HepG2 (cell line): ENCODE data around the gene DZIP1L. TPM values are rescaled to one million over a fixed set of nuclear protein-coding genes. Genes with fewer than 3 reads are reported as not detected.

ENCODE experiments used
- ATAC-seq: fragments of 200-7000 bp; cut with Tn5 transposase; 3 replicates; pipeline ENCODE4 v1.9.1; 2020; ENCODE audit warnings: mild to moderate bottlenecking, moderate library complexity
- BruUV-seq: library from RNA; stranded (reverse); fragments of 400-500 nt; replicated peaks from 2 replicates; lab custom pipeline; 2021; lab: Mats Ljungman, UMichigan
- CTCF ChIA-PET: fragments of 300-600 bp; formaldehyde crosslinking; extraction: SDS; loops from one replicate; lab custom pipeline; 2021; ENCODE audit warnings: low total read pairs, inconsistent platforms, low intra/inter-chr PET ratio; lab: Yijun Ruan, JAX
- POLR2A ChIA-PET: fragments of 350-600 bp; sonication (Branson Sonifier 250); formaldehyde crosslinking; loops from one replicate; lab custom pipeline; 2020; ENCODE audit warnings: antibody characterized with exemption, inconsistent platforms; lab: Yijun Ruan, JAX
- DNase-seq: peaks from one replicate; pipeline ENCODE4 v3.0.0-alpha.2; 2015; ENCODE audit warnings: low spot score
- FAIRE-seq: peaks from 3 replicates; lab custom pipeline; 2011; peaks lifted over from hg19 to GRCh38; lab: Jason Lieb, UNC
- H2AFZ ChIP-seq: one replicate; pipeline ENCODE4 v1.6.1; 2011; ENCODE audit warnings: low read length, inconsistent platforms
- H3K27ac ChIP-seq: fragments of 300-600 bp; 3 replicates; pipeline ENCODE4 v1.8.0; 2011; ENCODE audit warnings: mixed run types, mild to moderate bottlenecking, mixed read lengths, low read length, inconsistent platforms; ENCODE audit not compliant: insufficient read depth; ENCODE audit errors: extremely low read length
- H3K27me3 ChIP-seq, 2 experiments: fragments of 200-600 bp in 1 of 2; 2 replicates in 1 of 2; 3 replicates in 1 of 2; pipeline versions ENCODE4 v1.6.0 to v1.8.0; 2011; ENCODE audit warnings: low read length in 2 of 2, mild to moderate bottlenecking in 2 of 2, moderate library complexity in 2 of 2, inconsistent platforms in 1 of 2; ENCODE audit not compliant: insufficient read depth in 2 of 2, control insufficient read depth in 1 of 2
- H3K36me3 ChIP-seq, 2 experiments: fragments of 200-600 bp in 1 of 2; replicated peaks in 1 of 2; 2 replicates in 1 of 2; 3 replicates in 1 of 2; pipeline versions ENCODE4 v1.5.1 to v1.8.0; 2011; ENCODE audit warnings: low read length in 2 of 2, inconsistent platforms in 1 of 2; ENCODE audit not compliant: insufficient read depth in 2 of 2, control insufficient read depth in 1 of 2
- H3K4me1 ChIP-seq: 2 replicates; pipeline ENCODE4 v1.5.1; 2012; ENCODE audit warnings: low read length, inconsistent platforms; ENCODE audit not compliant: insufficient read depth
- H3K4me2 ChIP-seq: 2 replicates; pipeline ENCODE4 v1.6.0; 2011; ENCODE audit warnings: low read depth, low read length, inconsistent platforms
- H3K4me3 ChIP-seq, 3 experiments: fragments of 200-600 bp in 1 of 3; sonication (generic), shearing (Covaris generic) in 1 of 3; replicated peaks in 1 of 3; 2 replicates each; pipeline ENCODE4 v1.5.1; 2011 to 2016; ENCODE audit warnings: low read length in 3 of 3, inconsistent platforms in 2 of 3, low read depth in 2 of 3, mild to moderate bottlenecking in 2 of 3, control low read depth in 1 of 3, mixed read lengths in 1 of 3; ENCODE audit not compliant: insufficient read depth in 1 of 3
- H3K79me2 ChIP-seq: one replicate; pipeline ENCODE4 v1.6.1; 2011; ENCODE audit warnings: low read length, inconsistent platforms; ENCODE audit not compliant: insufficient read depth
- H3K9ac ChIP-seq: 2 replicates; pipeline ENCODE4 v1.6.0; 2011; ENCODE audit warnings: mild to moderate bottlenecking, low read depth, low read length, inconsistent platforms; ENCODE audit not compliant: insufficient read depth
- H3K9me3 ChIP-seq: 2 replicates; pipeline ENCODE4 v1.5.1; 2012; ENCODE audit warnings: mild to moderate bottlenecking, low read length
- H4K20me1 ChIP-seq: 2 replicates; pipeline ENCODE4 v1.6.0; 2011; ENCODE audit warnings: inconsistent platforms, mild to moderate bottlenecking, low read length, moderate library complexity; ENCODE audit not compliant: insufficient read depth
- AHR ChIP-seq: IDR thresholded peaks from 2 replicates; pipeline ENCODE4 v1.6.1; 2018; ENCODE audit warnings: missing genetic modification reagents, missing compliant biosample characterization
- ATAD3A ChIP-seq: sonication (generic); formaldehyde crosslinking; IDR thresholded peaks from 2 replicates; pipeline ENCODE4 v1.4.0; 2020; ENCODE audit warnings: missing genetic modification reagents
- CCDC6 ChIP-seq: sonication (generic); formaldehyde crosslinking; IDR thresholded peaks from 2 replicates; pipeline ENCODE4 v1.8.1; 2022; ENCODE audit warnings: mild to moderate bottlenecking, missing genetic modification reagents, moderate library complexity
- PHF8 ChIP-seq: sonication (generic); formaldehyde crosslinking; IDR thresholded peaks from 2 replicates; pipeline ENCODE4 v1.5.0; 2020; ENCODE audit warnings: missing genetic modification reagents
- RARA ChIP-seq: IDR thresholded peaks from 2 replicates; pipeline ENCODE4 v1.6.1; 2016; ENCODE audit warnings: missing genetic modification reagents, missing compliant biosample characterization
- SMAD1 ChIP-seq: sonication (generic); formaldehyde crosslinking; IDR thresholded peaks from 2 replicates; pipeline ENCODE4 v1.4.0; 2020; ENCODE audit warnings: missing genetic modification reagents, low read depth, mild to moderate bottlenecking, borderline replicate concordance
- SRF ChIP-seq: IDR thresholded peaks from 2 replicates; pipeline ENCODE4 v1.6.1; 2011; ENCODE audit warnings: mild to moderate bottlenecking, low read depth, low read length, moderate library complexity
- ZNF709 ChIP-seq: sonication (generic); formaldehyde crosslinking; IDR thresholded peaks from 2 replicates; pipeline ENCODE4 v1.5.0; 2020; ENCODE audit warnings: mild to moderate bottlenecking, missing genetic modification reagents
- WGBS: methylation state at CpG from one replicate; pipeline ENCODE4 v1.1.6; 2017; ENCODE audit warnings: low lambda C conversion rate; 5-methylcytosine and 5-hydroxymethylcytosine counted together
- in situ Hi-C: cut with HindIII; loops from 2 replicates; pipeline ENCODE4 v1.10.0; 2017; ENCODE audit warnings: low pct_unique_long_range_greater_than_20kb; ENCODE audit not compliant: extremely low pct_ligation_motif_present
- intact Hi-C: fragments of 100-400 bp; cut with micrococcal nuclease; formaldehyde crosslinking; loops from one replicate; pipeline ENCODE4 v1.10.0; 2022; ENCODE audit not compliant: unreplicated experiment
- polyA plus RNA-seq, 8 experiments: library from polyadenylated mRNA; depleted of rRNA in 3 of 8; stranded (reverse) in 7 of 8; unstranded in 1 of 8; fragments of >200 nt; fragmentation: Illumina TruSeq in 4 of 8; extraction: Trizol in 4 of 8; gene quantifications; 2 replicates each; pipeline versions ENCODE4 v1.2.1 to v1.2.3, GENCODE V29; 2011 to 2016; ENCODE audit warnings: low read depth in 4 of 8, missing spikeins in 1 of 8, mixed read lengths in 1 of 8; ENCODE audit not compliant: insufficient read depth in 1 of 8
- total RNA-seq, 5 experiments: library from RNA; depleted of rRNA; stranded (reverse); fragments of >200 nt; fragmentation: Illumina TruSeq; extraction: Trizol; gene quantifications; 2 replicates each; pipeline ENCODE4 v1.2.3, GENCODE V29; 2016; ENCODE audit warnings: low read depth in 1 of 5
- TF ChIP-seq, protein P1 (sequence below): sonication (generic); formaldehyde crosslinking; IDR thresholded peaks from 2 replicates; pipeline ENCODE4 v1.5.1; 2020; ENCODE audit warnings: mild to moderate bottlenecking, missing genetic modification reagents, borderline replicate concordance

DZIP1L gene
- total and polyA plus RNA-seq, 2 of the 13 experiments (the other 11 are each of a cell fraction or from before 2014, with no cell fraction given): 0.90 to 1.2 TPM

DNA sequence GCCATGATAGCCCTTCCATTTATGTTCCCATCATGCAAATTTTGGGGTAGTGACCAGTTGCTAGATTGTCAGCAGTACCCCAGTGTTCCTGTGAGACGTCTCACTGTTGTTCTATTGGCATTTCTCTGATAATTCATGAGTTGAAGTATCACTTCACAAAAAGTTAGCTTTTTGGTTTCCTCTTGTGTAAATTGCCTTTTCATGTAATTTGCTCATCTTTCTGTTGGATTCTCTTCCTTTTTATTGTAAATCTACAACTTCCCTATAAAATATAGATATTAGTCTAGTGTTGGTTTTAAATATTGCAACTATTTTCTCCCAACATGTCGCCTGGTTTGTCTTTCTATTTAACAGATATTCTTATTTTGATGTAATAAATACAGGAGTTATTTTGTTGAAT lies 24.3 kb upstream of the DZIP1L start (continued):
- TF ChIP-seq, protein P1, sequence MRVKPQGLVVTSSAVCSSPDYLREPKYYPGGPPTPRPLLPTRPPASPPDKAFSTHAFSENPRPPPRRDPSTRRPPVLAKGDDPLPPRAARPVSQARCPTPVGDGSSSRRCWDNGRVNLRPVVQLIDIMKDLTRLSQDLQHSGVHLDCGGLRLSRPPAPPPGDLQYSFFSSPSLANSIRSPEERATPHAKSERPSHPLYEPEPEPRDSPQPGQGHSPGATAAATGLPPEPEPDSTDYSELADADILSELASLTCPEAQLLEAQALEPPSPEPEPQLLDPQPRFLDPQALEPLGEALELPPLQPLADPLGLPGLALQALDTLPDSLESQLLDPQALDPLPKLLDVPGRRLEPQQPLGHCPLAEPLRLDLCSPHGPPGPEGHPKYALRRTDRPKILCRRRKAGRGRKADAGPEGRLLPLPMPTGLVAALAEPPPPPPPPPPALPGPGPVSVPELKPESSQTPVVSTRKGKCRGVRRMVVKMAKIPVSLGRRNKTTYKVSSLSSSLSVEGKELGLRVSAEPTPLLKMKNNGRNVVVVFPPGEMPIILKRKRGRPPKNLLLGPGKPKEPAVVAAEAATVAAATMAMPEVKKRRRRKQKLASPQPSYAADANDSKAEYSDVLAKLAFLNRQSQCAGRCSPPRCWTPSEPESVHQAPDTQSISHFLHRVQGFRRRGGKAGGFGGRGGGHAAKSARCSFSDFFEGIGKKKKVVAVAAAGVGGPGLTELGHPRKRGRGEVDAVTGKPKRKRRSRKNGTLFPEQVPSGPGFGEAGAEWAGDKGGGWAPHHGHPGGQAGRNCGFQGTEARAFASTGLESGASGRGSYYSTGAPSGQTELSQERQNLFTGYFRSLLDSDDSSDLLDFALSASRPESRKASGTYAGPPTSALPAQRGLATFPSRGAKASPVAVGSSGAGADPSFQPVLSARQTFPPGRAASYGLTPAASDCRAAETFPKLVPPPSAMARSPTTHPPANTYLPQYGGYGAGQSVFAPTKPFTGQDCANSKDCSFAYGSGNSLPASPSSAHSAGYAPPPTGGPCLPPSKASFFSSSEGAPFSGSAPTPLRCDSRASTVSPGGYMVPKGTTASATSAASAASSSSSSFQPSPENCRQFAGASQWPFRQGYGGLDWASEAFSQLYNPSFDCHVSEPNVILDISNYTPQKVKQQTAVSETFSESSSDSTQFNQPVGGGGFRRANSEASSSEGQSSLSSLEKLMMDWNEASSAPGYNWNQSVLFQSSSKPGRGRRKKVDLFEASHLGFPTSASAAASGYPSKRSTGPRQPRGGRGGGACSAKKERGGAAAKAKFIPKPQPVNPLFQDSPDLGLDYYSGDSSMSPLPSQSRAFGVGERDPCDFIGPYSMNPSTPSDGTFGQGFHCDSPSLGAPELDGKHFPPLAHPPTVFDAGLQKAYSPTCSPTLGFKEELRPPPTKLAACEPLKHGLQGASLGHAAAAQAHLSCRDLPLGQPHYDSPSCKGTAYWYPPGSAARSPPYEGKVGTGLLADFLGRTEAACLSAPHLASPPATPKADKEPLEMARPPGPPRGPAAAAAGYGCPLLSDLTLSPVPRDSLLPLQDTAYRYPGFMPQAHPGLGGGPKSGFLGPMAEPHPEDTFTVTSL (CRISPR knock-in tag): no peak
- TF ChIP-seq ATAD3A (CRISPR knock-in tag): no peak
- TF ChIP-seq ZNF709 (CRISPR knock-in tag): no peak

DNA sequence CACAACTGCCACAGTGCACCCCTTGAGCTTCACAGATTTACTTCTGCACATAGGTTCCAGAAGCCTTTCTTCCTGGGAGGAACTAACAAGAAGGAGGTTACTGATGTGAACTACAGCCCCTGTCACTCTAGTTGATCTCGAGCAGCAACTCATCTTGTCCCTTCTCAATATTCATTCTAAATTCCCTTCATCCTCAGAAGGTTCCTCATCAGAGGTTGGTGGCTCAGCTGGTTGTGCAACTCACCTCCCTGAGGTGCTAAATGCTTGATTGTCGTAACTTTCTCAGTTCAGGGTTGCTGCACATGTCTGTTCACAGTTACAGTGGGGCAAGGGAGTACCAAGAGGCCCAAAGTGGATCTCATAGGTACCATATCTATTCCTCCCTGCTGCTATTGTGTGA lies 22.5 kb upstream of the DZIP1L start:
- H3K4me3 ChIP-seq: no peak overlapping the region
- H3K27ac ChIP-seq: no peak overlapping the region
- in situ Hi-C loops (no loop called here), intact Hi-C loops (loop anchor here (5.0 kb wide), 1 partner anchor 891 kb away; no protein-coding TSS in a partner anchor)
- H3K4me1 ChIP-seq: 0 out of 2 replicates have a peak, but pooled peaks cover 9% of the 10 kb centered on the region
- FAIRE-seq: no peak
- H4K20me1 ChIP-seq: no peaks in the 10 kb centered on the region
- CTCF ChIA-PET: no interaction called here
- no peak overlapping the region for H2AFZ ChIP-seq
- H3K79me2 ChIP-seq: no peaks in the 10 kb centered on the region
- TF ChIP-seq SRF: no peak
- no peak for TF ChIP-seq CCDC6 (CRISPR knock-in tag)
- TF ChIP-seq PHF8 (CRISPR knock-in tag): no peak
- TF ChIP-seq AHR (CRISPR knock-in tag): no peak
- no peak for TF ChIP-seq RARA
- TF ChIP-seq SMAD1: no peak
- no peaks in the 10 kb centered on the region for H3K36me3 ChIP-seq
- DNase-seq: no peak
- H3K4me2 ChIP-seq: no peak overlapping the region
- H3K9me3 ChIP-seq: no peaks in the 10 kb centered on the region
- H3K27me3 ChIP-seq: no peaks in the 10 kb centered on the region
- WGBS: 10% methylated on average over 2 of the region's 2 CpGs
- BruUV-seq: no TSS peak
- ATAC-seq: no peak
- POLR2A ChIA-PET: no interaction called here
- H3K9ac ChIP-seq: no peak overlapping the region
